PC-3 (cell line): ENCODE measurements around the gene GREB1L. TPM values are rescaled to one million over a fixed set of nuclear protein-coding genes. Genes with fewer than 3 reads are reported as not detected.
"Not testable (repeated sequence)": the region's sequence is repeated elsewhere in the genome, so short reads cannot be mapped to it uniquely, and the experiment has no call there.

Source experiments
- ATAC-seq: fragments of 200-7000 bp; cut with Tn5 transposase; 2 replicates; pipeline ENCODE4 v1.9.1; 2020; ENCODE audit warnings: mild to moderate bottlenecking, moderate library complexity
- BruUV-seq: library from RNA; stranded (reverse); fragments of 400-500 nt; replicated peaks from 2 replicates; lab custom pipeline; 2021; lab: Mats Ljungman, UMichigan
- CTCF ChIA-PET: fragments of 300-600 bp; sonication (Branson Sonifier 250); formaldehyde crosslinking; loops from one replicate; lab custom pipeline; 2022; ENCODE audit warnings: antibody characterized with exemption; lab: Charles Lee
- POLR2A ChIA-PET: fragments of 300-600 bp; sonication (Branson Sonifier 250); formaldehyde crosslinking; loops from one replicate; lab custom pipeline; 2022; ENCODE audit warnings: antibody characterized with exemption; ENCODE audit not compliant: unreplicated experiment; lab: Charles Lee
- DNase-seq: peaks from one replicate; pipeline ENCODE4 v3.0.0-alpha.2; 2015
- H2AFZ ChIP-seq: fragments of 300-600 bp; sonication (generic); 2 replicates; pipeline ENCODE4 v1.6.0; 2016; ENCODE audit warnings: antibody characterized with exemption, low read length
- H3F3A ChIP-seq: fragments of 300-600 bp; sonication (generic); one replicate; pipeline ENCODE4 v1.6.0; 2017; ENCODE audit warnings: antibody characterized with exemption, low read length, control low read depth, mild to moderate bottlenecking; ENCODE audit not compliant: unreplicated experiment
- H3K27ac ChIP-seq: fragments of 300-600 bp; sonication (generic); 2 replicates; pipeline ENCODE4 v1.5.1; 2016; ENCODE audit warnings: mild to moderate bottlenecking, low read length
- H3K27me3 ChIP-seq: fragments of 300-600 bp; sonication (generic); 2 replicates; pipeline ENCODE4 v1.6.1; 2016; ENCODE audit warnings: low read length, mixed read lengths
- H3K36me3 ChIP-seq: fragments of 300-600 bp; sonication (generic); 2 replicates; pipeline ENCODE4 v1.6.1; 2016; ENCODE audit warnings: low read depth, mixed run types, low read length, mixed read lengths
- H3K4me1 ChIP-seq: fragments of 300-600 bp; sonication (generic); 2 replicates; pipeline ENCODE4 v1.5.1; 2016; ENCODE audit warnings: low read length; ENCODE audit not compliant: insufficient read depth
- H3K4me2 ChIP-seq: fragments of 300-600 bp; sonication (generic); 2 replicates; pipeline ENCODE4 v1.6.0; 2016; ENCODE audit warnings: low read length
- H3K4me3 ChIP-seq: fragments of 300-600 bp; sonication (generic); 2 replicates; pipeline ENCODE4 v1.5.1; 2016; ENCODE audit warnings: mild to moderate bottlenecking, low read length, mixed read lengths
- H3K79me2 ChIP-seq: fragments of 300-600 bp; sonication (generic); 2 replicates; pipeline ENCODE4 v1.6.1; 2017; ENCODE audit warnings: low read length, mixed read lengths
- H3K9ac ChIP-seq: fragments of 300-600 bp; sonication (generic); 2 replicates; pipeline ENCODE4 v1.6.0; 2016; ENCODE audit warnings: mild to moderate bottlenecking, low read length
- H3K9me2 ChIP-seq: fragments of 300-600 bp; sonication (generic); replicated peaks from 2 replicates; pipeline ENCODE4 v1.6.1; 2016; ENCODE audit warnings: mixed run types, low read length, mixed read lengths
- H3K9me3 ChIP-seq: fragments of 300-600 bp; sonication (generic); 2 replicates; pipeline ENCODE4 v1.6.1; 2016; ENCODE audit warnings: low read length, mixed read lengths
- H4K20me1 ChIP-seq: fragments of 300-600 bp; sonication (generic); 2 replicates; pipeline ENCODE4 v1.6.1; 2016; ENCODE audit warnings: low read length, mixed read lengths
- CTCF ChIP-seq: fragments of 300-600 bp; sonication (generic); conservative IDR thresholded peaks from 2 replicates; pipeline ENCODE4 v1.5.1; 2017; ENCODE audit warnings: antibody characterized with exemption, low read depth, mild to moderate bottlenecking, low read length
- EZH2 ChIP-seq: fragments of 300-600 bp; sonication (generic); IDR thresholded peaks from one replicate; pipeline ENCODE4 v1.6.1; 2017; ENCODE audit warnings: antibody characterized with exemption, mild to moderate bottlenecking, low read length; ENCODE audit not compliant: unreplicated experiment
- EZH2phosphoT487 ChIP-seq: fragments of 300-600 bp; sonication (generic); IDR thresholded peaks from 2 replicates; pipeline ENCODE4 v1.6.1; 2018; ENCODE audit warnings: mild to moderate bottlenecking, antibody characterized with exemption, low read length, borderline replicate concordance
- intact Hi-C: fragments of 100-400 bp; cut with micrococcal nuclease; formaldehyde crosslinking; loops from 2 replicates; pipeline ENCODE4 v1.9.0; 2023
- total RNA-seq: library from RNA; depleted of rRNA; stranded (reverse); fragments of >200 nt; gene quantifications from 2 replicates; pipeline ENCODE4 v1.2.3, GENCODE V29; 2014

Gene GREB1L
- total RNA-seq, 1 experiment from 2014 or later = 10.3 TPM

GRCh38 chr18:21366896-21367295 is 124.9 kb downstream of the GREB1L start:
- Histone ChIP-seq H3K27me3 (no peaks in the 10 kb centered on the region), H3K27ac (no peak overlapping the region), H3K4me3 (no peak overlapping the region), H3K9me3 (no peaks in the 10 kb centered on the region), H3K9me2 (no peaks in the 10 kb centered on the region), H3F3A (no peaks in the 10 kb centered on the region), H3K9ac (no peak overlapping the region), H3K4me2 (no peak overlapping the region), H2AFZ (no peak overlapping the region), H3K36me3 (no peaks in the 10 kb centered on the region), H3K79me2 (no peaks in the 10 kb centered on the region), H4K20me1 (no peaks in the 10 kb centered on the region), H3K4me1 (peaks cover 12% of the 10 kb centered on the region)
- TF ChIP-seq CTCF (no peak), EZH2 (no peak)
- intact Hi-C loops = loop anchor here (10.0 kb wide), 1 partner anchor 172 kb away; no protein-coding TSS in a partner anchor
- ATAC-seq = no peak
- CTCF ChIA-PET = no interaction called here
- no TSS peak for BruUV-seq
- POLR2A ChIA-PET = no interaction called here
- DNase-seq = no peak

GRCh38 chr18:21369146-21369545 is 127.1 kb downstream of the GREB1L start:
- ChIA-PET CTCF (interaction anchor here (0.7 kb wide), 1 partner anchor 18 kb away, joined by 5 read pairs; no protein-coding TSS in a partner anchor), POLR2A (no interaction called here)
- H3K27me3 ChIP-seq = no peaks in the 10 kb centered on the region
- 0 out of 2 replicates have a peak overlapping the region, but pooled peaks have one; percentile 26 for H3K27ac ChIP-seq
- H3K9me2 ChIP-seq = no peaks in the 10 kb centered on the region
- TF ChIP-seq EZH2phosphoT487 (no peak), EZH2 (no peak), CTCF (no peak)
- intact Hi-C loops = loop anchor here (1.0 to 10.0 kb wide), 3 partner anchors 22 to 174 kb away; no protein-coding TSS in a partner anchor
- no peak overlapping the region for H3K4me2 ChIP-seq
- no peaks in the 10 kb centered on the region for H3K9me3 ChIP-seq
- ATAC-seq (peak; percentile 15; the same call in 1 of the 2 replicates), DNase-seq (no peak)
- no peaks in the 10 kb centered on the region for H3K36me3 ChIP-seq
- H4K20me1 ChIP-seq = no peaks in the 10 kb centered on the region
- peaks cover 12% of the 10 kb centered on the region for H3K4me1 ChIP-seq
- H3K79me2 ChIP-seq = no peaks in the 10 kb centered on the region
- no peak overlapping the region for H2AFZ ChIP-seq
- no TSS peak for BruUV-seq
- H3F3A ChIP-seq = no peaks in the 10 kb centered on the region
- H3K4me3 ChIP-seq = no peak overlapping the region
- H3K9ac ChIP-seq = no peak overlapping the region

GRCh38 chr18:21369597-21369996 is 127.6 kb downstream of the GREB1L start:
- H3K4me2 ChIP-seq, H3K79me2 ChIP-seq, H3K9me3 ChIP-seq, H3K27me3 ChIP-seq, H3F3A ChIP-seq, POLR2A ChIA-PET, H3K9ac ChIP-seq, H3K27ac ChIP-seq, DNase-seq, H2AFZ ChIP-seq, H3K4me3 ChIP-seq, BruUV-seq, H3K36me3 ChIP-seq, H4K20me1 ChIP-seq, H3K9me2 ChIP-seq: not testable (repeated sequence)
- peaks cover 12% of the 10 kb centered on the region for H3K4me1 ChIP-seq
- peak; percentile 51; the same call in 1 of the 2 replicates for ATAC-seq
- CTCF ChIA-PET = interaction anchor here (0.7 to 1.3 kb wide), 2 partner anchors 18 to 21 kb away, joined by 4 to 5 read pairs; no protein-coding TSS in a partner anchor
- intact Hi-C loops = loop anchor here (1.0 to 10.0 kb wide), 3 partner anchors 22 to 175 kb away; no protein-coding TSS in a partner anchor
